ENCODE measurements around the gene C1S.

- TF ChIP-seq, protein P1, sequence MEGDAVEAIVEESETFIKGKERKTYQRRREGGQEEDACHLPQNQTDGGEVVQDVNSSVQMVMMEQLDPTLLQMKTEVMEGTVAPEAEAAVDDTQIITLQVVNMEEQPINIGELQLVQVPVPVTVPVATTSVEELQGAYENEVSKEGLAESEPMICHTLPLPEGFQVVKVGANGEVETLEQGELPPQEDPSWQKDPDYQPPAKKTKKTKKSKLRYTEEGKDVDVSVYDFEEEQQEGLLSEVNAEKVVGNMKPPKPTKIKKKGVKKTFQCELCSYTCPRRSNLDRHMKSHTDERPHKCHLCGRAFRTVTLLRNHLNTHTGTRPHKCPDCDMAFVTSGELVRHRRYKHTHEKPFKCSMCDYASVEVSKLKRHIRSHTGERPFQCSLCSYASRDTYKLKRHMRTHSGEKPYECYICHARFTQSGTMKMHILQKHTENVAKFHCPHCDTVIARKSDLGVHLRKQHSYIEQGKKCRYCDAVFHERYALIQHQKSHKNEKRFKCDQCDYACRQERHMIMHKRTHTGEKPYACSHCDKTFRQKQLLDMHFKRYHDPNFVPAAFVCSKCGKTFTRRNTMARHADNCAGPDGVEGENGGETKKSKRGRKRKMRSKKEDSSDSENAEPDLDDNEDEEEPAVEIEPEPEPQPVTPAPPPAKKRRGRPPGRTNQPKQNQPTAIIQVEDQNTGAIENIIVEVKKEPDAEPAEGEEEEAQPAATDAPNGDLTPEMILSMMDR (IDR thresholded peaks at IDR 0.05) = no peak
- TF ChIP-seq POLR2A (IDR thresholded peaks at IDR 0.05) = no peak
Measured at GRCh38 chr12:7046383-7047105, 14.0 kb upstream of the C1S start.
